Right ventricle myocardium superior (tissue), 1 donor: ENCODE data around the gene PROM2. TPM values are rescaled to one million over a fixed set of nuclear protein-coding genes. Genes with fewer than 3 reads are reported as not detected.

Experiments used
- ATAC-seq: fragments of 200-7000 bp; cut with Tn5 transposase; one replicate; pipeline ENCODE4 v1.9.1; 2020; ENCODE audit warnings: mild to moderate bottlenecking; ENCODE audit not compliant: poor library complexity
- DNase-seq: peaks from one replicate; pipeline ENCODE4 v3.0.0-alpha.2; 2020
- intact Hi-C: fragments of 100-400 bp; cut with DNase I; formaldehyde crosslinking; loops from one replicate; pipeline ENCODE4 v1.11.2; 2022
- total RNA-seq: library from RNA; stranded (reverse); fragmentation: NEBNext Ultra II Directional; extraction: Animal tissue kit (Norgen Biotek cat#: 25700); gene quantifications from one replicate; pipeline ENCODE4 v1.2.1, GENCODE V29; 2021
- donor health status: DM: no; HTN: yes; CAD: no; lungs with severe emphysema.

The PROM2 gene
- total RNA-seq, 1 donor from 2014 or later = 0.54 TPM

DNA sequence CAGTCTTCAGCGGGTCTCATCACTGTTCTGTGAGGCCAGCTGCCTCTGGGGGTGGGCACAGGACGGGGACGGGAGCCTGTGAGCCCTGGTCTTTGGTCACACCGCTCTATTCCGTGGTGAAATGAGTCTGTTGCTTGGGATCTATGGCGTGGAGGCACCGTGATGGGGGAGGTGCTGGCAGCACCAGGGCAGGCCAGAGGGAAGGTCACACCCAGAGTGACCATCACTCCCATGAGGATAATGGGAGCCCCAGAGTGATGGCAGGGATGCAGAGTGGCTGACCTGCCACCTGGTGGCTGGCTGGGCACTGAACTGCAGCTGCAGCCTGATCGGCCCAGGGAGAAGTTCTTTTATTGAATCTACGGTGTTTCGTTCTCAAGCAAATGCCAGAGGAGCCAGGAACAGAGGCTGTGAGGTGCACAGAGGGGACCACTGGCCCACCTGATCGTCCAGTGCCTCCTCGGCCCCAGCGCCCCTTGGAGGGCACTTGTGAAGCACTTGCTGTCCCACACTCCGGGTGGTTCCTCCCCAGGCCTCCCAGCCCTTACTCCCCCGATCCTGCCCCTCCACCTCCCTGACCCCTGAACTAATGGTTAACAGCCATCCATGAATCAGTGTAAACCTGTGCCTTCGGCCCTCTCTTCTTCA is 40.8 kb downstream of the PROM2 start:
- DNase-seq = no peak
- ATAC-seq = peak; percentile 67
- intact Hi-C loops = no loop called here

- peak; percentile 17 for DNase-seq
- intact Hi-C loops = no loop called here
- ATAC-seq = no peak
These were observed 41.7 kb downstream of the PROM2 start for GRCh38 chr2:95315801-95316411.

- DNase-seq = no peak
- intact Hi-C loops = no loop called here
- ATAC-seq = no peak
These were observed 42.3 kb downstream of the PROM2 start for GRCh38 chr2:95316466-95317122.

GRCh38 chr2:95317123-95317500 is 42.9 kb downstream of the PROM2 start:
- intact Hi-C loops = no loop called here
- DNase-seq (no peak), ATAC-seq (no peak)

- DNase-seq (no peak), ATAC-seq (no peak)
- intact Hi-C loops = no loop called here
These were observed 43.6 kb downstream of the PROM2 start for GRCh38 chr2:95317665-95318425.

DNA sequence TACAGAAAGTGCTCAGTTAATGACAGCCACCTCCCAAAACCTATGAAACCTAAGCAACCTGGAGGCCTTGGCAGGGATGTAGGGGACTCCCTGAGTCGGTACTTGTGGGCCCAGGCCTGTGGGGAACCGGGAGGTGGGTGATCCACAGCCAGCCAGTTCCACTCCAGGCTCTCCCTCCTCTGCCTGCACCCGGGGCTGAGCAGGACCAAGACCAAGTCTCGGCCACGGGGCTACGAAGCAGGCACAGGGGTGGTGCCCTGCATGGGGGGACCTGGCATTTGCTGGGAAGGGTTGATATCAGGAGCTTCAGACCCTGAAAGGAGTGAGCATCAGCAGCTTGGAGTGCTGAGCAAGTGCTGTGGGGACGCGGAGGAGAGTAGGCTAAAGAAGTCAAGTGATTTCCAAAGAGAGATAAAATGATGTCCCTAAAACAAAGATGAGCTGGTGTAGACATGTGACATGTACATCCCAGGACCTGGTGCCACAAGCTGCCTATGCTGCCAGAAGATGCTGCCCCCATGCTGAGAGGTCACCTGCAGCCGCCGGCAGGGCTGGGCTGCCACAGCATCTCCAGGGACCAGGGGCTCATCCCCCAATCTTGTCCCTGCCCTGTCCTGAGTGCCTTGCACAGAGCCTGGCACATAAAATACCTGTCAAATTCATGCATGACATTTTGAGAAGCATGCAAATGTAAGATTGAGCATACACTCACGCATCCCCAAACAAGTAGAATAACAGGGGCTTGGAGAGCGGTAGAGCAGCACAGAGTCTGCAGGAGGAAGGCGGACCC is 44.4 kb downstream of the PROM2 start:
- ATAC-seq = no peak
- DNase-seq = no peak
- intact Hi-C loops = no loop called here

GRCh38 chr2:95319481-95320343 is 45.5 kb downstream of the PROM2 start:
- DNase-seq (no peak), ATAC-seq (no peak)
- intact Hi-C loops = no loop called here

GRCh38 chr2:95320344-95320712 is 46.1 kb downstream of the PROM2 start:
- DNase-seq (no peak), ATAC-seq (no peak)
- intact Hi-C loops = no loop called here

DNA sequence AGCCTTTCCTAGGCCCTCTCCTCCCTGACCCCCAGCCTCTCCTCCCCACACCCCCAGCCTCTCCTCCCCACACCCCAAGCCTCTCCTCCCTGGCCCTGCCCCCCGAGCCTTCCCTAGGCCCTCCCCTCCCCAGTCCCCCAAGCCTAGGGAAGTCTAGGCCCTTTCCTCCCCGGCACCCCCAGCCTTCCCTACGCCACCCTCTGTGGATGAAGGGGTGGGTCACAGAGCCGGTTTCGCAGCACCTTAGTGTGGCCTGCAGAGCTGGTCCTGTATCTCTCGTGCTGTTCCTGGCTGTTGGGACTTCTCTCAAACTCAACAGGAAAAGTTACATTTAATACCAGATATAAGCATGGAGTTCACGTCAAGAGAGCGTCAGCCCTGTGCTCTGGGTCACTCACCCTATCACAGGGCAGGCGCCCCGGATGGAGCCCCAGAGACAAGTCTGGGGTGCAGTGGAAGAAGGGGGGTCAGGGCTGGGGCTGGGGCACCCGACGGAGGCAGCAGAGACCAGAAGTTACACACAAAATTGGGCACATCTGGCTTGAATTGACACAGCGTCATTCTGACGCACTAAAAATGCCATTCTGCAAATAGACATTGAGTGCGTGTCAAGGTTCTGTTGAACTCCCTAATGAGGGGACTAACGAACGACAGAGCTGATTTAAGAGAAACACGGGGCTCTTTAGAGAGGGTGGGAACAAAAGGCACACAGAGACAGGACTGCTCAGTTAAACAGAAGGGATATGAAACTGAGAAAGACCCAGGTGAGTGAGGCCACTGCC is 46.9 kb downstream of the PROM2 start:
- intact Hi-C loops = no loop called here
- no peak for DNase-seq
- no peak for ATAC-seq

DNA sequence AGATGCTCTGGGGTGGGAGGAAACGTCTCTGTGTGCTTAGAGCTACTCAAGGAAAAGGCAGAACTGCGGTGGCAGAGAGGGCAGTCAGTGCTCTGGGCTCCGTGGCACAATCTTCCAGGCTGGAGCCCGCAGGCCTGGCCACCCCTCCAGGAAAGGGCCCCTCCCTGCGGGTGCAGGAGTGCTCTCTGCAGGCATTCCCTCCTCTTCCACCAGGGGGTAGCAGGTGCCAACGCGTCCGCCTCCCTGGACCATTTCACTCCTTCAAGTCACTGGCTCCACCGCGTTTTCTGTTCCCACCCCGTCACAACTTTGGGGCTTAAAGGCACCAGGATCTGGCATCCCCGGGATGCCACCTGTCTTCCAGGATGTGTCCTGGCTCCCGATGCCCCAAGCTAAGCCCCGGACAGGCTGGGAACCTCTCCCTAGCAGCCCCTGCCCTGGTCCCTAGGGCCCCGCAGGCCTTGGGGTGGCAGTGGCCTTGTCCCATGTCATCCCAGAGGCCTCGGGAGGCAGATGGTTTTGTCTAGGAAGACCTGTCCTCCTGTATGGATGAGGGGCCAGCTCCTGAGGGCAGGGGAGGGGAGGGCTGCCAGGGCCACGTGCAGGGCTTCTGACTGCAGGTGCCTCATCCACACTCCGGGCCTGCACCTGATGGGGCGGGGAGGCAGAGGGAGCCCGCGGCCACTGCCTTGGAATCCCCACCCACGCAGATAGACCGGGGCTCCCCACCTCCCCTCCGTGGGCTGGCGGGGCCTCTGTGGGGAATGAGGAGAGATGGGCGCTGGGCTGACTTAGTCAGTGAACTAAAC is 49.3 kb downstream of the PROM2 start:
- ATAC-seq = peak; percentile 55
- intact Hi-C loops = no loop called here
- no peak for DNase-seq

GRCh38 chr2:95325026-95325425 is 50.8 kb downstream of the PROM2 start:
- ATAC-seq = no peak
- DNase-seq = no peak
- intact Hi-C loops = no loop called here

- no peak for DNase-seq
- intact Hi-C loops = no loop called here
- ATAC-seq = no peak
These were observed 51.6 kb downstream of the PROM2 start for GRCh38 chr2:95325590-95326432.

GRCh38 chr2:95326433-95327140 is 52.3 kb downstream of the PROM2 start:
- intact Hi-C loops = no loop called here
- no peak for ATAC-seq
- DNase-seq = no peak

GRCh38 chr2:95327861-95328260 is 53.6 kb downstream of the PROM2 start:
- ATAC-seq (no peak), DNase-seq (no peak)
- intact Hi-C loops = no loop called here
